Mesodermal cell (in vitro differentiated cells): Measurements from ENCODE around the gene NKD2.

Experiments
- H3K27ac ChIP-seq: 2 replicates; pipeline ENCODE4 v1.7.0; 2013; ENCODE audit warnings: mild to moderate bottlenecking, low read depth, low read length, moderate library complexity; ENCODE audit not compliant: severe bottlenecking
- H3K36me3 ChIP-seq: 2 replicates; pipeline ENCODE4 v1.7.1; 2013; ENCODE audit warnings: mild to moderate bottlenecking, low read length, moderate library complexity; ENCODE audit not compliant: control insufficient read depth, insufficient read depth
- H3K4me1 ChIP-seq: one replicate; pipeline ENCODE4 v1.7.1; 2013; ENCODE audit warnings: mild to moderate bottlenecking, low read length; ENCODE audit not compliant: insufficient read depth, control insufficient read depth, poor library complexity, severe bottlenecking
- H3K4me3 ChIP-seq: 2 replicates; pipeline ENCODE4 v1.7.0; 2013; ENCODE audit warnings: low read length, control low read depth, mild to moderate bottlenecking; ENCODE audit not compliant: insufficient read depth, poor library complexity, severe bottlenecking; ENCODE audit errors: extremely low read depth
- H3K9me3 ChIP-seq: 2 replicates; pipeline ENCODE4 v1.7.1; 2013; ENCODE audit warnings: mild to moderate bottlenecking, low read length, moderate library complexity; ENCODE audit not compliant: control insufficient read depth
- WGBS, 2 experiments: methylation state at CpG; one replicate each; pipeline ENCODE4 v1.1.5; 2013; ENCODE audit warnings: missing lambda C conversion rate in 2 of 2; ENCODE audit not compliant: insufficient coverage in 2 of 2; 5-methylcytosine and 5-hydroxymethylcytosine counted together

The NKD2 gene

DNA sequence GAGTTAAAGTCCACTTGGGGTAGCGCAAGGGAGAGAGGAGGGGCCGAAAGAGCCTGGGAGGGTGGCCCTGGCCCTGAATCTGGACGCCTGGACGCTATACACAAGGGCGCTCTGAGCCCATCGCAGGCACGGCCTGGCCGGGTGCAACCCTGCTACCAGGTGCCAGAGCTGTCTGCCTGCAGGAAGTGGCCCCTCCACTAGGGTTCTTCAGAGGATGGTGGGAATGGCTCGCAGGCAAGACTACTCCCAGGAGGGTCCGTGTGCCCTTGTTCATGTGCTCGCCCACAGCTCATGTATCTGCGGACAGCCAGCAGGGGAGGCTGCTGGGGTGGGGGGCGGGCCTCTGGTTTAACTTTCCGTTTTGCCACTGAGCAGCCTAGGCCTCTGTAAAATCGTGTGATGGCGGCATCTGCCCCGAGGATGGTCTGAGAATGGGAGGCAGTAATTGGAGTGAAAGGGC, 1.4 kb upstream of the NKD2 start:
- H3K9me3 ChIP-seq = no peaks in the 10 kb centered on the region
- H3K27ac ChIP-seq = no peak overlapping the region
- no peak overlapping the region for H3K4me3 ChIP-seq
- WGBS, 2 experiments = 86 to 95% methylated on average over 15 to 17 of the region's 17 CpGs
- no peaks in the 10 kb centered on the region for H3K36me3 ChIP-seq
- H3K4me1 ChIP-seq = peaks cover 3% of the 10 kb centered on the region

DNA sequence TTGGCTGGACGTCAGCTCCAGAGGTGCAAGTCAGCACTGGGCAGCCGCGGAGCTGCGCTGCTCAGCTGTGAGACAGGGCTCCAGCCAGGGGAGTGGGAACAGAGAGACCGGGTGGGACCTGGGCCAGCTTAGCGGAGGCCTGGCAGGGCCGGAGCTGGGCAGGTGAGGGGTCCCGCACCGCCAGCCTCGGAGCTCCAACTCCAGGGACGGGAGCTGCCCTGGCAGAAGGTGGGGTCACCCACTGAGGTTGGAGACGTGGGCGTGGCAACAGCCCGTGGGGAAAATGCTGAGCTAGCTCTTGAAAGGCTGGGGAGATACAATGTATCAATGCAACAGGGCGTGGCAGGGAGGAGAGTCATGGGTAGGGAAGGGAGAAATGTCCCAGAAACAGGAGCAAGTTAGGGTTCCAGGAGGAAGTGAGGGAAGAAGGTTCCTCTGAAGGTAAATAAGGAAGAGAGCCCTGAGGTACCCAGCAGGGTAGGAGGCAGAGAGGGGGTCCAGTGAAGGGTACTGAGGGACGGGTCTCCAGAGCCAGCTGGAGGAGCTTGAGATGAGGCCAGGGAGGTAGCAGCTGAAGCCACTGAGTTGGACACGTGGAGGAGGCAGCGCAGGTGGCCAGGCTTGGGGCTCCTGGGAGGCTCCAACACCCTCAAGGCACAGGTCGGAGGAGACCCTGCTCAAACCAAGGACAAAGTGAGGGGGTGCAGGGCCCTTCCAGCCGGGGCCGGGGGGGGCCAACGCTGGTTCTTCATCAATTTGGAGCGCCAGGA, 736 bp upstream of the NKD2 start:
- Histone ChIP-seq H3K4me3 (no peak overlapping the region), H3K9me3 (no peaks in the 10 kb centered on the region), H3K36me3 (no peaks in the 10 kb centered on the region), H3K4me1 (peaks cover 3% of the 10 kb centered on the region), H3K27ac (no peak overlapping the region)
- 79 to 81% methylated on average over 22 to 23 of the region's 23 CpGs for whole genome bisulfite sequencing, 2 experiments

GRCh38 chr5:1009359-1010180, 968 bp downstream of the NKD2 start:
- Histone ChIP-seq H3K4me3 (peak overlapping the region; percentile 32), H3K4me1 (no peaks in the 10 kb centered on the region), H3K36me3 (no peaks in the 10 kb centered on the region), H3K27ac (no peak overlapping the region), H3K9me3 (no peaks in the 10 kb centered on the region)
- 6 to 12% methylated on average over 44 to 53 of the region's 70 CpGs for WGBS, 2 experiments

GRCh38 chr5:1010181-1010510, 1.5 kb downstream of the NKD2 start:
- Histone ChIP-seq H3K4me1 (no peaks in the 10 kb centered on the region), H3K36me3 (no peaks in the 10 kb centered on the region), H3K4me3 (no peak overlapping the region), H3K9me3 (no peaks in the 10 kb centered on the region), H3K27ac (no peak overlapping the region)
- WGBS, 2 experiments = 29 to 75% methylated on average over 1 to 2 of the region's 4 CpGs

DNA sequence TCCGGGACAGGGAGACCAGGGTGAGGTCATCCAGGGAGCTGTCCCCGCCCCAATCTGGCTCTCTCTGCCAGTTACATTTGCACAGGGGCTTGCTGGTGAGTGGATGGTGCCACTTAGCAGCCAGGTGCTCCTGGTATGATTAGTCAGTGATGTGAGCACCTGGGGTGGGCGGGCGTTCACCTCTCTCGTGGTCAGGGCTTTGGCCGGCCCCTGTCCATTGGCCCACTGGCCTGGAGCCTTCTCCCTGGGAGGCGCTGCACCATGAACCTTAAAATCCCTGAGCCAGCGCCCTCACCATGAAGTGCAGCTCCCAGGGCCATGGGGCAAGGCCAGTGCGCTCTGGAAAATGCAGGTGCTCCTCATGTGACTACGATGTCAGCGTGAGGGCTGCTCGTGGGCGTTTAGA, 2.0 kb downstream of the NKD2 start:
- Histone ChIP-seq H3K4me3 (no peak overlapping the region), H3K9me3 (no peaks in the 10 kb centered on the region), H3K36me3 (no peaks in the 10 kb centered on the region), H3K4me1 (no peaks in the 10 kb centered on the region), H3K27ac (no peak overlapping the region)
- WGBS, 2 experiments = 66 to 80% methylated on average over 7 to 12 of the region's 13 CpGs

DNA sequence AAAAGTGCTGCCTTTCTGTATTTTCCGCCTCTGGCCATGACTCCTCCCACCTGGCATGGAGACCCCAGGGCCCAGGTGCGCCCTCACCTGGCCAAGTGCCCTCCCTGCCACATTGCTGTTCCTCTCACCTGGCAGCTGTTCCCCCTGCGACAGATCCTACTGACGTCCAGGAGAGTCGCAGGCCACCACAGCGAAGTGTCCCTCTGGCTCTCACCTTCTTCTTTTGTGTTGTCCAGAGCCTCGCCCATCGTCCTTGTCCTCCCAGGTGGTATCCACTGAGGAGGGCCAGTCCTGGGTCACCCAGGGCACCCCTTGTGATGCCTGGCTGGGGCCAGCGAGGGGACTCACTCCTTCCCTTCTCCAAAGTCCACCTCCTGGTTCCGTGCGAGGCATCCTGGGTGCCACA, 2.6 kb downstream of the NKD2 start:
- Histone ChIP-seq H3K36me3 (no peaks in the 10 kb centered on the region), H3K9me3 (no peaks in the 10 kb centered on the region), H3K4me1 (no peaks in the 10 kb centered on the region), H3K4me3 (no peak overlapping the region), H3K27ac (no peak overlapping the region)
- WGBS, 2 experiments = 62 to 73% methylated on average over 10 of the region's 11 CpGs

- Histone ChIP-seq H3K4me1 (no peaks in the 10 kb centered on the region), H3K27ac (no peak overlapping the region), H3K36me3 (no peaks in the 10 kb centered on the region), H3K4me3 (no peak overlapping the region), H3K9me3 (no peaks in the 10 kb centered on the region)
- WGBS, 2 experiments = 94 to 96% methylated on average over 13 to 18 of the region's 19 CpGs
Observed at GRCh38 chr5:1011741-1012312, 3.2 kb downstream of the NKD2 start.

- Histone ChIP-seq H3K27ac (no peak overlapping the region), H3K9me3 (no peaks in the 10 kb centered on the region), H3K36me3 (no peaks in the 10 kb centered on the region), H3K4me1 (no peaks in the 10 kb centered on the region), H3K4me3 (no peak overlapping the region)
- 91 to 93% methylated on average over 8 to 11 of the region's 12 CpGs for WGBS, 2 experiments
Observed at GRCh38 chr5:1012313-1012841, 3.8 kb downstream of the NKD2 start.

GRCh38 chr5:1012900-1013237, 4.3 kb downstream of the NKD2 start:
- WGBS, 2 experiments = 96% methylated on average over 7 of the region's 7 CpGs
- no peak overlapping the region for H3K27ac ChIP-seq
- H3K36me3 ChIP-seq = no peaks in the 10 kb centered on the region
- no peaks in the 10 kb centered on the region for H3K4me1 ChIP-seq
- H3K4me3 ChIP-seq = no peak overlapping the region
- H3K9me3 ChIP-seq = no peaks in the 10 kb centered on the region

DNA sequence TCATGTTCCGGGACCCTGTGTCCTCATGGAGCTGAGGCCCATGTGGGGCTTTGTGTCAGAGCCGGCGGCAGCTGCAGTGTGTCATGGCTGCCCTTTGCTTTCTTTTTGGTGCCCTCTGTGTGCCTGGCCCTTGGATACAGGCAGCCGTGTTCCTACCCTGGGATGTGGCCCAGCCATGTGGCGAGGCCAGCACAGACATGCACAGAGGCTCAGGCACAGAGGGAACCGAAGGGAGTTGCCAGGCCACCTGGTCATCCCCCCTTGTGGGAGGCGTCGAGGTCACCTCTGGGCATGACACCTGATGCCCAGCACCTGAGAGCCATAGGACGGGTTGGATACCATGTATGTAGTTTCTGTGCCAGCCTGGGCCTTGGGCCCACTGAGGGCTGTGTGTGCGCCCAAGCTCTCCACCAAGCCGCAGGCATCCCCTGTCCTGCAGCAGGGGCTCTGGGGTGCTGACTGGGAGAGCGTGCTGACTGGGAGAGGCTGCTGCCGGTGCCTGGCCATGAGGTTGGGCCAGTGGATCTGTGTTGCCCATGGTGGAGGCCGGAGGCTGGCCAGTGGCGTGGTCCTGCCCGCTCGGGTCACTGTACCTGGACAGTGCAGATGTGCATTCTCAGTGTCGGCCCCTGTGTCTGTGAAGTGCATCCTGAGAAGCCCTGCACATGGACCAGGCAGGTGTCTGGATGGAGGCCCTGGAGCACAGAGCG, 4.8 kb downstream of the NKD2 start:
- no peak overlapping the region for H3K27ac ChIP-seq
- WGBS, 2 experiments = 91 to 94% methylated on average over 19 of the region's 19 CpGs
- H3K4me1 ChIP-seq = no peaks in the 10 kb centered on the region
- H3K4me3 ChIP-seq = no peak overlapping the region
- no peaks in the 10 kb centered on the region for H3K36me3 ChIP-seq
- no peaks in the 10 kb centered on the region for H3K9me3 ChIP-seq
